K562 (cell line): Measurements from ENCODE around the gene IL27RA. TPM values are rescaled to one million over a fixed set of nuclear protein-coding genes. Genes with fewer than 3 reads are reported as not detected.
A peak's percentile ranks its signal among the peaks of the same experiment; 100 is the strongest.

Experiments used
- ATAC-seq: fragments of 200-7000 bp; cut with Tn5 transposase; 3 replicates; pipeline ENCODE4 v1.9.1; 2020; ENCODE audit warnings: moderate library complexity
- BruUV-seq: library from RNA; stranded (reverse); fragments of 400-500 nt; replicated peaks from 2 replicates; lab custom pipeline; 2021; lab: Mats Ljungman, UMichigan
- CTCF ChIA-PET: fragments of 300-600 bp; formaldehyde crosslinking; extraction: SDS; loops from one replicate; lab custom pipeline; 2021; ENCODE audit warnings: low intra/inter-chr PET ratio; lab: Yijun Ruan, JAX
- POLR2A ChIA-PET: fragments of 300-600, 350-650 bp; sonication (Branson Sonifier 250); formaldehyde crosslinking; extraction: SDS; loops from one replicate; lab custom pipeline; 2021; ENCODE audit warnings: antibody characterized with exemption, inconsistent platforms; lab: Yijun Ruan, JAX
- DNase-seq, 4 experiments: peaks; one replicate each; pipeline versions ENCODE4 v3.0.0 to v3.0.0-alpha.2; 2011 to 2018; ENCODE audit warnings: low spot score in 3 of 4, mixed read lengths in 3 of 4; ENCODE audit errors: extremely low read depth in 1 of 4
- FAIRE-seq: peaks from 2 replicates; lab custom pipeline; 2011; peaks lifted over from hg19 to GRCh38; lab: Jason Lieb, UNC
- H2AFZ ChIP-seq: 2 replicates; pipeline ENCODE4 v1.6.0; 2011; ENCODE audit warnings: low read depth, low read length, control low read depth, inconsistent platforms
- H3K27ac ChIP-seq: fragments of 200-600 bp; 3 replicates; pipeline ENCODE4 v1.8.0; 2011; ENCODE audit warnings: low read depth, mild to moderate bottlenecking, control low read depth, inconsistent platforms, low read length, moderate library complexity, mixed read lengths; ENCODE audit errors: extremely low read depth
- H3K27me3 ChIP-seq, 2 experiments: fragments of 300-600 bp in 1 of 2; 2 replicates in 1 of 2; 3 replicates in 1 of 2; pipeline versions ENCODE4 v1.6.0 to v1.8.0; 2011; ENCODE audit warnings: inconsistent platforms in 2 of 2, low read length in 2 of 2, mild to moderate bottlenecking in 1 of 2, mixed read lengths in 1 of 2, moderate library complexity in 1 of 2; ENCODE audit not compliant: control insufficient read depth in 2 of 2, insufficient read depth in 2 of 2
- H3K36me3 ChIP-seq: fragments of 300-600 bp; 3 replicates; pipeline ENCODE4 v1.8.0; 2011; ENCODE audit warnings: mild to moderate bottlenecking, low read length, inconsistent platforms; ENCODE audit not compliant: control insufficient read depth, insufficient read depth
- H3K4me1 ChIP-seq, 2 experiments: fragments of 200-600 bp in 1 of 2; replicated peaks in 1 of 2; 2 replicates in 1 of 2; 3 replicates in 1 of 2; pipeline versions ENCODE4 v1.5.1 to v1.8.0; 2011; ENCODE audit warnings: inconsistent platforms in 2 of 2, low read length in 2 of 2, mild to moderate bottlenecking in 1 of 2, mixed read lengths in 1 of 2, moderate library complexity in 1 of 2; ENCODE audit not compliant: control insufficient read depth in 2 of 2, insufficient read depth in 2 of 2
- H3K4me2 ChIP-seq: 2 replicates; pipeline ENCODE4 v1.6.1; 2011; ENCODE audit warnings: low read length, control low read depth, inconsistent platforms, mixed read lengths; ENCODE audit not compliant: insufficient read depth
- H3K4me3 ChIP-seq: fragments of 200-600 bp; sonication (generic), shearing (Covaris generic); 2 replicates; pipeline ENCODE4 v1.5.1; 2016; ENCODE audit warnings: control low read depth, inconsistent platforms
- H3K79me2 ChIP-seq: fragments of 200-600 bp; 3 replicates; pipeline ENCODE4 v1.8.0; 2011; ENCODE audit warnings: low read length, inconsistent platforms; ENCODE audit not compliant: control insufficient read depth, insufficient read depth
- H3K9ac ChIP-seq, 2 experiments: 2 replicates each; pipeline versions ENCODE4 v1.6.0 to v1.6.1; 2011; ENCODE audit warnings: low read depth in 2 of 2, low read length in 2 of 2, control low read depth in 1 of 2, inconsistent platforms in 1 of 2, mild to moderate bottlenecking in 1 of 2, mixed read lengths in 1 of 2; ENCODE audit not compliant: insufficient read depth in 1 of 2
- H3K9me1 ChIP-seq: one replicate; pipeline ENCODE4 v1.6.0; 2011; ENCODE audit warnings: inconsistent platforms, mild to moderate bottlenecking, low read length, moderate library complexity; ENCODE audit not compliant: control insufficient read depth, insufficient read depth
- H3K9me3 ChIP-seq: replicated peaks from 2 replicates; pipeline ENCODE4 v1.5.1; 2011; ENCODE audit warnings: low read depth, low read length, inconsistent platforms; ENCODE audit not compliant: control insufficient read depth, insufficient read depth
- H4K20me1 ChIP-seq: replicated peaks from 2 replicates; pipeline ENCODE4 v1.6.1; 2011; ENCODE audit warnings: low read length, inconsistent platforms, mixed read lengths; ENCODE audit not compliant: control insufficient read depth, insufficient read depth
- CEBPB ChIP-seq: fragments of 450-650 bp; IDR thresholded peaks from 2 replicates; pipeline ENCODE4 v1.6.1; 2016; ENCODE audit warnings: missing genetic modification characterization, missing compliant biosample characterization
- CEBPG ChIP-seq, 3 experiments: fragments of 200-800 bp in 1 of 3; sonication (Bioruptor generic) in 1 of 3; sonication (generic) in 1 of 3; formaldehyde crosslinking in 1 of 3; IDR thresholded peaks in 2 of 3; conservative IDR thresholded peaks in 1 of 3; 2 replicates each; pipeline versions ENCODE4 v1.6.1 to v1.8.0; 2016 to 2022; ENCODE audit warnings: missing compliant biosample characterization in 2 of 3, missing genetic modification characterization in 2 of 3, mild to moderate bottlenecking in 1 of 3, missing genetic modification reagents in 1 of 3
- EGR1 ChIP-seq: fragments of 450-650 bp; conservative IDR thresholded peaks from 2 replicates; pipeline ENCODE4 v1.6.1; 2017; ENCODE audit warnings: mild to moderate bottlenecking
- ILF3 ChIP-seq: fragments of 450-650 bp; IDR thresholded peaks from 2 replicates; pipeline ENCODE4 v1.6.1; 2018; ENCODE audit warnings: antibody characterized with exemption, mild to moderate bottlenecking, moderate library complexity, borderline replicate concordance
- MYC ChIP-seq, 2 experiments: fragments of 250-450 bp in 1 of 2; sonication (Bioruptor Pico) in 1 of 2; IDR thresholded peaks; 2 replicates each; pipeline versions ENCODE4 v1.5.1 to v1.6.1; 2012 to 2021; ENCODE audit warnings: low read depth in 2 of 2, borderline replicate concordance in 1 of 2, improper control_type of control experiment in 1 of 2, low read length in 1 of 2, mild to moderate bottlenecking in 1 of 2, moderate library complexity in 1 of 2
- NCOA2 ChIP-seq, 2 experiments: fragments of 450-650 bp; IDR thresholded peaks; 2 replicates each; pipeline ENCODE4 v1.6.1; 2018; ENCODE audit warnings: mild to moderate bottlenecking in 2 of 2, moderate library complexity in 1 of 2; ENCODE audit not compliant: partially characterized antibody in 2 of 2
- NONO ChIP-seq, 2 experiments: fragments of 200-400 bp in 1 of 2; fragments of 450-650 bp in 1 of 2; formaldehyde crosslinking in 1 of 2; IDR thresholded peaks; 2 replicates each; pipeline ENCODE4 v1.6.1; 2017; ENCODE audit warnings: low read depth in 2 of 2, mild to moderate bottlenecking in 2 of 2, moderate library complexity in 2 of 2, low read length in 1 of 2
- SMARCA5 ChIP-seq: fragments of 450-650 bp; IDR thresholded peaks from 2 replicates; pipeline ENCODE4 v1.6.1; 2016
- TCF3 ChIP-seq: sonication (generic); formaldehyde crosslinking; IDR thresholded peaks from 2 replicates; pipeline ENCODE4 v1.4.0; 2020; ENCODE audit warnings: mild to moderate bottlenecking, missing genetic modification reagents
- WGBS: fragments of 100-300 bp; shearing (Covaris generic); methylation state at CpG from one replicate; pipeline ENCODE4 v1.1.6; 2016; ENCODE audit warnings: low coverage, mixed read lengths; ENCODE audit not compliant: insufficient coverage; ENCODE audit errors: missing lambda C conversion rate; 5-methylcytosine and 5-hydroxymethylcytosine counted together
- in situ Hi-C: fragments of 300-500 bp; cut with MboI; formaldehyde crosslinking; loops from 4 replicates; pipeline ENCODE4 v1.15.0; 2018; ENCODE audit warnings: inconsistent platforms, mixed read lengths
- intact Hi-C: fragments of 100-400 bp; cut with micrococcal nuclease; formaldehyde crosslinking; loops from 2 replicates; pipeline ENCODE4 v1.14.2; 2022
- polyA plus RNA-seq, 8 experiments: library from polyadenylated mRNA; depleted of rRNA in 4 of 8; stranded (reverse) in 5 of 8; unstranded in 3 of 8; fragments of >200 nt; fragmentation: Nextera tagmentation in 2 of 8; fragmentation: Illumina TruSeq in 1 of 8; extraction: Ambion mirVana in 2 of 8; extraction: Trizol in 1 of 8; gene quantifications; 2 replicates each; pipeline versions ENCODE4 v1.2.1 to v1.2.3, GENCODE V29; 2011 to 2014; ENCODE audit warnings: inconsistent platforms in 1 of 8, missing spikeins in 1 of 8
- total RNA-seq, 7 experiments: library from RNA; depleted of rRNA in 6 of 7; stranded (reverse); fragments of >200 nt in 6 of 7; fragmentation: Illumina TruSeq in 2 of 7; extraction: Trizol in 2 of 7; gene quantifications; 2 replicates each; pipeline versions ENCODE4 v1.2.1 to v1.2.3, GENCODE V29; 2011 to 2021; ENCODE audit warnings: low replicate concordance in 1 of 7
- TF ChIP-seq, protein P1 (sequence below): fragments of 200-800 bp; sonication (Bioruptor generic); IDR thresholded peaks from 2 replicates; pipeline ENCODE4 v1.6.1; 2016; ENCODE audit warnings: missing genetic modification characterization, missing compliant biosample characterization
- TF ChIP-seq, protein P2 (sequence below): fragments of 450-650 bp; IDR thresholded peaks from 2 replicates; pipeline ENCODE4 v1.6.1; 2016
- TF ChIP-seq, protein P3 (sequence below): IDR thresholded peaks from 3 replicates; pipeline ENCODE4 v1.6.1; 2011; ENCODE audit warnings: borderline replicate concordance, mild to moderate bottlenecking; ENCODE audit not compliant: insufficient read length, insufficient read depth

IL27RA gene
- total and polyA plus RNA-seq, 9 of the 15 experiments (the other 6 are each of a cell fraction or from before 2014, with no cell fraction given): 1.9 to 15.9 (median 12.0) TPM

DNA sequence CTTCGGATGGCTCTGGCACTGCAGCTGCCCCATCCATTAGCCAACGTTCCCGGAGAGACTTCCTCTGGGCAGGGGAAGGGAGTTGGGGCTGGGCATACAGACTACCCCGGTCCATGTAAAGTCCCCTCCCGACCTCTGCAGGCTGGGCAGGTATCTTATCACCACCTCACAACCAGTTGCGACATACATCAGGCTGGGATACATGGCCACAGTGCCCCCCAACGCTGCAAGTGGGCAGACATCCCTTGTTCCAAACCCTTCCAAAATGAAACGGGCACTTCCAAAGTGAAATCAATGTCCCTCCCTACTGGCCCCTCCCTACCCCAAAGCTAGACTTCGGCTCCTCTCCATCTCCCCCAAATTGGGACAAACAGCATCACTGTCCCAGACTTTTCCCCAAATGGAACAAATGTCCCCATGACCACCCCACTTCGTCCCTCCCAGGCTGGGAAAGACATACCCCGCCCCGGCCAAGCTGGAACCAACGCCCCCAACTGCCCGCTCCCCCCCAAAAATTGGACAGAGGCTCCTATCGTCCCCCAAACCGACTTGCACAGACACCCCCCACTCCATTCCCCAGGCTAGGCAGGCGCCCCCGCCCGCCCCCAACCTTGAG is 25.3 kb downstream of the IL27RA start:
- Histone ChIP-seq H3K36me3 (peaks cover 6% of the 10 kb centered on the region; the same call in 1 of the 3 replicates), H3K4me3 (peak overlapping the region; percentile 40), H3K9me1 (no peaks in the 10 kb centered on the region), H3K4me1 (peaks cover 36 to 69% of the 10 kb centered on the region in 2 experiments), H3K27me3 (no peaks in the 10 kb centered on the region), H3K9ac (peak overlapping the region in 1 of 2 experiments; percentile 78; a peak in 2 of 4 replicates), H3K9me3 (no peaks in the 10 kb centered on the region), H3K79me2 (no peaks in the 10 kb centered on the region), H2AFZ (peak overlapping the region; percentile 65; the same call in 1 of the 2 replicates), H3K27ac (no peak overlapping the region), H4K20me1 (no peaks in the 10 kb centered on the region), H3K4me2 (peak overlapping the region; percentile 59; the same call in 1 of the 2 replicates)
- ATAC-seq: no peak; the same call in 2 of the 3 replicates
- POLR2A ChIA-PET: interaction anchor here (0.6 to 1.3 kb wide), 6 partner anchors 15 to 232 kb away, joined by 3 to 7 read pairs (median 3); partner anchors contain the start of genes RFX1 and RLN3
- CTCF ChIA-PET: interaction anchor here (0.9 kb wide), 1 partner anchor 177 kb away, joined by 3 read pairs; no protein-coding TSS in a partner anchor
- no peak for FAIRE-seq
- no TSS peak for BruUV-seq
- in situ Hi-C loops: loop anchor here (25.0 kb wide), 1 partner anchor 470 kb away; no protein-coding TSS in a partner anchor
- DNase-seq: peak; percentile 13 to 33 (median 24)
- intact Hi-C loops: no loop called here
- 31% methylated on average over 15 of the region's 19 CpGs for WGBS
- TF ChIP-seq MYC (IDR thresholded peaks at IDR 0.05; ENCODE audit: low read depth, low read length) (no peak), MYC (CRISPR knock-in tag; IDR thresholded peaks at IDR 0.05; ENCODE audit: borderline replicate concordance, low read depth) (no peak), TCF3 (CRISPR knock-in tag) (no peak), NONO (IDR thresholded peaks at IDR 0.05; ENCODE audit: low read depth in 2 of 2, low read length in 1 of 2) (no peak), SMARCA5 (no peak), EGR1 (no peak), CEBPG (CRISPR knock-in tag; IDR thresholded peaks at IDR 0.05) (peak; percentile 76; the same call in 1 of the 2 replicates), CEBPG (tag; conservative IDR thresholded peaks at IDR 0.05 in 1 of 2, IDR thresholded peaks at IDR 0.05 in 1 of 2) (peak; percentile 19 to 63; a peak in 1 of 4 replicates), CEBPB (tag) (peak; percentile 94), NCOA2 (IDR thresholded peaks at IDR 0.05; ENCODE audit: partially characterized antibody in 2 of 2) (no peak), ILF3 (no peak)
- TF ChIP-seq, protein P1, sequence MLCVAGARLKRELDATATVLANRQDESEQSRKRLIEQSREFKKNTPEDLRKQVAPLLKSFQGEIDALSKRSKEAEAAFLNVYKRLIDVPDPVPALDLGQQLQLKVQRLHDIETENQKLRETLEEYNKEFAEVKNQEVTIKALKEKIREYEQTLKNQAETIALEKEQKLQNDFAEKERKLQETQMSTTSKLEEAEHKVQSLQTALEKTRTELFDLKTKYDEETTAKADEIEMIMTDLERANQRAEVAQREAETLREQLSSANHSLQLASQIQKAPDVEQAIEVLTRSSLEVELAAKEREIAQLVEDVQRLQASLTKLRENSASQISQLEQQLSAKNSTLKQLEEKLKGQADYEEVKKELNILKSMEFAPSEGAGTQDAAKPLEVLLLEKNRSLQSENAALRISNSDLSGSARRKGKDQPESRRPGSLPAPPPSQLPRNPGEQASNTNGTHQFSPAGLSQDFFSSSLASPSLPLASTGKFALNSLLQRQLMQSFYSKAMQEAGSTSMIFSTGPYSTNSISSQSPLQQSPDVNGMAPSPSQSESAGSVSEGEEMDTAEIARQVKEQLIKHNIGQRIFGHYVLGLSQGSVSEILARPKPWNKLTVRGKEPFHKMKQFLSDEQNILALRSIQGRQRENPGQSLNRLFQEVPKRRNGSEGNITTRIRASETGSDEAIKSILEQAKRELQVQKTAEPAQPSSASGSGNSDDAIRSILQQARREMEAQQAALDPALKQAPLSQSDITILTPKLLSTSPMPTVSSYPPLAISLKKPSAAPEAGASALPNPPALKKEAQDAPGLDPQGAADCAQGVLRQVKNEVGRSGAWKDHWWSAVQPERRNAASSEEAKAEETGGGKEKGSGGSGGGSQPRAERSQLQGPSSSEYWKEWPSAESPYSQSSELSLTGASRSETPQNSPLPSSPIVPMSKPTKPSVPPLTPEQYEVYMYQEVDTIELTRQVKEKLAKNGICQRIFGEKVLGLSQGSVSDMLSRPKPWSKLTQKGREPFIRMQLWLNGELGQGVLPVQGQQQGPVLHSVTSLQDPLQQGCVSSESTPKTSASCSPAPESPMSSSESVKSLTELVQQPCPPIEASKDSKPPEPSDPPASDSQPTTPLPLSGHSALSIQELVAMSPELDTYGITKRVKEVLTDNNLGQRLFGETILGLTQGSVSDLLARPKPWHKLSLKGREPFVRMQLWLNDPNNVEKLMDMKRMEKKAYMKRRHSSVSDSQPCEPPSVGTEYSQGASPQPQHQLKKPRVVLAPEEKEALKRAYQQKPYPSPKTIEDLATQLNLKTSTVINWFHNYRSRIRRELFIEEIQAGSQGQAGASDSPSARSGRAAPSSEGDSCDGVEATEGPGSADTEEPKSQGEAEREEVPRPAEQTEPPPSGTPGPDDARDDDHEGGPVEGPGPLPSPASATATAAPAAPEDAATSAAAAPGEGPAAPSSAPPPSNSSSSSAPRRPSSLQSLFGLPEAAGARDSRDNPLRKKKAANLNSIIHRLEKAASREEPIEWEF (CRISPR knock-in tag): no peak
- TF ChIP-seq, protein P2, sequence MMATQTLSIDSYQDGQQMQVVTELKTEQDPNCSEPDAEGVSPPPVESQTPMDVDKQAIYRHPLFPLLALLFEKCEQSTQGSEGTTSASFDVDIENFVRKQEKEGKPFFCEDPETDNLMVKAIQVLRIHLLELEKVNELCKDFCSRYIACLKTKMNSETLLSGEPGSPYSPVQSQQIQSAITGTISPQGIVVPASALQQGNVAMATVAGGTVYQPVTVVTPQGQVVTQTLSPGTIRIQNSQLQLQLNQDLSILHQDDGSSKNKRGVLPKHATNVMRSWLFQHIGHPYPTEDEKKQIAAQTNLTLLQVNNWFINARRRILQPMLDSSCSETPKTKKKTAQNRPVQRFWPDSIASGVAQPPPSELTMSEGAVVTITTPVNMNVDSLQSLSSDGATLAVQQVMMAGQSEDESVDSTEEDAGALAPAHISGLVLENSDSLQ: no peak
- TF ChIP-seq, protein P3, sequence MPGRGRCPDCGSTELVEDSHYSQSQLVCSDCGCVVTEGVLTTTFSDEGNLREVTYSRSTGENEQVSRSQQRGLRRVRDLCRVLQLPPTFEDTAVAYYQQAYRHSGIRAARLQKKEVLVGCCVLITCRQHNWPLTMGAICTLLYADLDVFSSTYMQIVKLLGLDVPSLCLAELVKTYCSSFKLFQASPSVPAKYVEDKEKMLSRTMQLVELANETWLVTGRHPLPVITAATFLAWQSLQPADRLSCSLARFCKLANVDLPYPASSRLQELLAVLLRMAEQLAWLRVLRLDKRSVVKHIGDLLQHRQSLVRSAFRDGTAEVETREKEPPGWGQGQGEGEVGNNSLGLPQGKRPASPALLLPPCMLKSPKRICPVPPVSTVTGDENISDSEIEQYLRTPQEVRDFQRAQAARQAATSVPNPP: no peak
